GM12878 (cell line): ENCODE measurements around the gene TMEM131L. TPM values are rescaled to one million over a fixed set of nuclear protein-coding genes. Genes with fewer than 3 reads are reported as not detected.

Source experiments
- ATAC-seq: fragments of 200-7000 bp; cut with Tn5 transposase; 3 replicates; pipeline ENCODE4 v1.9.1; 2020; ENCODE audit warnings: mild to moderate bottlenecking, moderate library complexity
- BruUV-seq: library from RNA; stranded (reverse); fragments of 400-500 nt; replicated peaks from 2 replicates; lab custom pipeline; 2021; lab: Mats Ljungman, UMichigan
- CTCF ChIA-PET: fragments of 300-600 bp; sonication (Branson Sonifier 250); formaldehyde crosslinking; extraction: SDS; loops from one replicate; lab custom pipeline; 2021; ENCODE audit warnings: inconsistent platforms; lab: Yijun Ruan, JAX
- POLR2A ChIA-PET: fragments of 350-600 bp; formaldehyde crosslinking; extraction: SDS; loops from one replicate; lab custom pipeline; 2021; ENCODE audit warnings: inconsistent platforms; lab: Charles Lee
- RAD21 ChIA-PET: fragments of 300-600 bp; sonication (Branson Sonifier 250); formaldehyde crosslinking; loops from one replicate; lab custom pipeline; 2023; ENCODE audit warnings: antibody characterized with exemption; ENCODE audit not compliant: unreplicated experiment; lab: Charles Lee
- SMC1A ChIA-PET: fragments of 300-600 bp; sonication (Branson Sonifier 250); formaldehyde crosslinking; loops from one replicate; lab custom pipeline; 2023; ENCODE audit not compliant: unreplicated experiment, uncharacterized antibody; lab: Charles Lee
- DNase-seq: peaks from one replicate; pipeline ENCODE4 v3.0.0-alpha.2; 2011; ENCODE audit warnings: low read depth, low spot score
- FAIRE-seq: peaks from 3 replicates; lab custom pipeline; 2011; peaks lifted over from hg19 to GRCh38; lab: Jason Lieb, UNC
- H2AFZ ChIP-seq: 2 replicates; pipeline ENCODE4 v1.6.0; 2011; ENCODE audit warnings: low read depth, low read length, control low read depth; ENCODE audit not compliant: control insufficient read depth
- H3K27ac ChIP-seq: 2 replicates; pipeline ENCODE4 v1.5.1; 2011; ENCODE audit warnings: control low read depth; ENCODE audit not compliant: control insufficient read depth, insufficient read depth
- H3K27me3 ChIP-seq, 2 experiments: replicated peaks in 1 of 2; 2 replicates each; pipeline versions ENCODE4 v1.6.0 to v1.6.1; 2011; ENCODE audit warnings: low read length in 1 of 2; ENCODE audit not compliant: control insufficient read depth in 2 of 2, insufficient read depth in 2 of 2
- H3K36me3 ChIP-seq, 2 experiments: 2 replicates each; pipeline ENCODE4 v1.5.1; 2011; ENCODE audit warnings: low read length in 1 of 2; ENCODE audit not compliant: control insufficient read depth in 2 of 2, insufficient read depth in 2 of 2
- H3K4me1 ChIP-seq: 2 replicates; pipeline ENCODE4 v1.6.1; 2011; ENCODE audit warnings: mild to moderate bottlenecking, low read length, moderate library complexity, mixed read lengths; ENCODE audit not compliant: control insufficient read depth, insufficient read depth
- H3K4me2 ChIP-seq: 2 replicates; pipeline ENCODE4 v1.6.0; 2011; ENCODE audit warnings: control low read depth; ENCODE audit not compliant: control insufficient read depth, insufficient read depth
- H3K4me3 ChIP-seq: fragments of 200-600 bp; sonication (generic); 2 replicates; pipeline ENCODE4 v1.5.1; 2016
- H3K79me2 ChIP-seq: 2 replicates; pipeline ENCODE4 v1.6.0; 2011; ENCODE audit warnings: low read length; ENCODE audit not compliant: control insufficient read depth, insufficient read depth
- H3K9ac ChIP-seq: 2 replicates; pipeline ENCODE4 v1.8.0; 2011; ENCODE audit warnings: low read length, control low read depth, mixed read lengths; ENCODE audit not compliant: control insufficient read depth, insufficient read depth
- H3K9me3 ChIP-seq: replicated peaks from 3 replicates; pipeline ENCODE4 v1.5.1; 2011; ENCODE audit warnings: mild to moderate bottlenecking, low read length; ENCODE audit not compliant: control insufficient read depth, insufficient read depth
- H4K20me1 ChIP-seq: 2 replicates; pipeline ENCODE4 v1.6.0; 2011; ENCODE audit not compliant: control insufficient read depth, insufficient read depth
- ATF7 ChIP-seq: fragments of 450-650 bp; IDR thresholded peaks from 2 replicates; pipeline ENCODE4 v1.6.1; 2016; ENCODE audit warnings: low read depth, mild to moderate bottlenecking
- BRCA1 ChIP-seq: IDR thresholded peaks from 2 replicates; pipeline ENCODE4 v1.6.1; 2011; ENCODE audit warnings: low read depth, low read length, improper control_type of control experiment
- CBFB ChIP-seq: IDR thresholded peaks from 2 replicates; pipeline ENCODE4 v1.6.1; 2016; ENCODE audit warnings: antibody characterized with exemption, low read depth
- CBX3 ChIP-seq: fragments of 200-600 bp; sonication (generic); IDR thresholded peaks from 2 replicates; pipeline ENCODE4 v1.6.1; 2016; ENCODE audit warnings: low read depth, borderline replicate concordance
- CEBPZ ChIP-seq: fragments of 150-350 bp; IDR thresholded peaks from 2 replicates; pipeline ENCODE4 v1.6.1; 2016; ENCODE audit warnings: low read depth, low read length
- HSF1 ChIP-seq: fragments of 150-350 bp; IDR thresholded peaks from 2 replicates; pipeline ENCODE4 v1.6.1; 2014; ENCODE audit warnings: mild to moderate bottlenecking, low read depth, low read length
- MYB ChIP-seq: fragments of 150-350 bp; IDR thresholded peaks from 2 replicates; pipeline ENCODE4 v1.6.1; 2014; ENCODE audit warnings: mild to moderate bottlenecking, low read depth, low read length, borderline replicate concordance
- NFXL1 ChIP-seq: fragments of 450-650 bp; IDR thresholded peaks from 2 replicates; pipeline ENCODE4 v1.6.1; 2017; ENCODE audit warnings: antibody characterized with exemption, mild to moderate bottlenecking, borderline replicate concordance
- NR2F1 ChIP-seq: fragments of 450-650 bp; conservative IDR thresholded peaks from 2 replicates; pipeline ENCODE4 v1.6.1; 2017; ENCODE audit warnings: mild to moderate bottlenecking
- POLR2AphosphoS2 ChIP-seq: IDR thresholded peaks from 2 replicates; pipeline ENCODE4 v1.6.1; 2011; ENCODE audit warnings: low read depth, mild to moderate bottlenecking, low read length, improper control_type of control experiment, moderate library complexity
- RAD21 ChIP-seq: IDR thresholded peaks from 2 replicates; pipeline ENCODE4 v1.6.1; 2011; ENCODE audit warnings: mild to moderate bottlenecking, low read depth, low read length, moderate library complexity; ENCODE audit not compliant: insufficient read depth
- RFX5 ChIP-seq: IDR thresholded peaks from 2 replicates; pipeline ENCODE4 v1.6.1; 2011; ENCODE audit warnings: low read depth, low read length, improper control_type of control experiment
- SRF ChIP-seq, 2 experiments: IDR thresholded peaks; 2 replicates each; pipeline ENCODE4 v1.6.1; 2011; ENCODE audit warnings: low read depth in 2 of 2, low read length in 2 of 2, mild to moderate bottlenecking in 1 of 2, moderate library complexity in 1 of 2
- SUPT20H ChIP-seq: IDR thresholded peaks from 2 replicates; pipeline ENCODE4 v1.6.1; 2011; ENCODE audit warnings: low read depth, mild to moderate bottlenecking, low read length, moderate library complexity, borderline replicate concordance; ENCODE audit not compliant: control insufficient read depth
- ZNF207 ChIP-seq: fragments of 450-650 bp; IDR thresholded peaks from 2 replicates; pipeline ENCODE4 v1.6.1; 2014; ENCODE audit warnings: antibody characterized with exemption, mild to moderate bottlenecking, borderline replicate concordance
- WGBS: methylation state at CpG from one replicate; pipeline ENCODE4 v1.1.6; 2016; ENCODE audit warnings: low lambda C conversion rate; ENCODE audit not compliant: insufficient replicate concordance, insufficient coverage; ENCODE audit errors: missing lambda C conversion rate; 5-methylcytosine and 5-hydroxymethylcytosine counted together
- in situ Hi-C: fragments of 300-500 bp; cut with MboI; formaldehyde crosslinking; loops from 9 replicates; pipeline ENCODE4 v1.14.3; 2018; ENCODE audit warnings: mixed read lengths
- intact Hi-C: fragments of 100-400 bp; cut with micrococcal nuclease; formaldehyde crosslinking; loops from one replicate; pipeline ENCODE4 v1.14.2; 2022; ENCODE audit not compliant: unreplicated experiment
- polyA plus RNA-seq, 11 experiments: library from polyadenylated mRNA; depleted of rRNA in 4 of 11; unstranded in 6 of 11; stranded (reverse) in 5 of 11; fragments of >200 nt; fragmentation: Nextera tagmentation in 4 of 11; fragmentation: Illumina TruSeq in 1 of 11; extraction: Ambion mirVana in 4 of 11; extraction: Trizol in 1 of 11; gene quantifications; 1 replicate in 1 of 11; 2 replicates in 10 of 11; pipeline versions ENCODE4 v1.2.1 to v1.2.3, GENCODE V29; 2011 to 2016; ENCODE audit warnings: inconsistent platforms in 2 of 11, missing spikeins in 2 of 11, low read depth in 1 of 11
- total RNA-seq, 4 experiments: library from RNA; depleted of rRNA in 3 of 4; stranded (reverse); fragments of >200 nt in 3 of 4; fragmentation: Illumina TruSeq in 1 of 4; extraction: Trizol in 1 of 4; gene quantifications; 2 replicates each; pipeline versions ENCODE4 v1.2.1 to v1.2.3, GENCODE V29; 2013 to 2021
- TF ChIP-seq, protein P1 (sequence below): fragments of 450-650 bp; formaldehyde crosslinking; IDR thresholded peaks from 2 replicates; pipeline ENCODE4 v1.4.0; 2020; ENCODE audit warnings: mild to moderate bottlenecking, moderate library complexity

Gene TMEM131L
- total and polyA plus RNA-seq, 10 of the 15 experiments (the other 5 are each of a cell fraction or from before 2014, with no cell fraction given): 8.5 to 101 (median 74.4) TPM

DNA sequence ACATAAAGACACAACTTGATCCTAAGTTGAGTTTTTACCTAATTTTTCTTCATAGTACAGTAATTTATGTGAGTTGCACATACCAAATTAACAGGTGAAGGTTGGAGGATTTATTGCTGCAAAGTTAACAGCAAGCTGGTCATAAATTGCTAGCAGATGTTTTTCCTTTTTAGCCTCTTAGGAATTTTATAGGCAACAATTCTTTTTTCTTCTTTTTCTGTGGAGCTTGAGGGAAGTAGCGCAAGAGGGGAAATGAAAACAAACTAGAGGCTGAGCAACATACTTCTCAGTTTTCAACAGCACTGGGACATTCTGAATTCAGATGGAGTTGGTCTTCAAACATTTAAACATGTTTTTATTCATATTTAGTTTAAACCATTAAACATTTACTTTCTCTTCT lies 154.2 kb downstream of the TMEM131L start:
- Histone ChIP-seq H3K27ac (no peak overlapping the region), H2AFZ (no peak overlapping the region), H3K4me1 (no peaks in the 10 kb centered on the region), H3K79me2 (no peaks in the 10 kb centered on the region; the same call in 1 of the 2 replicates), H3K36me3 (peaks cover 37 to 54% of the 10 kb centered on the region in 2 experiments), H3K4me2 (no peak overlapping the region), H4K20me1 (peaks cover 9% of the 10 kb centered on the region; the same call in 1 of the 2 replicates), H3K9ac (no peak overlapping the region), H3K9me3 (no peaks in the 10 kb centered on the region), H3K27me3 (no peaks in the 10 kb centered on the region), H3K4me3 (no peak overlapping the region)
- in situ Hi-C loops (no loop called here), intact Hi-C loops (no loop called here)
- RAD21 ChIA-PET: no interaction called here
- no TSS peak for BruUV-seq
- SMC1A ChIA-PET: no interaction called here
- DNase-seq (no peak), FAIRE-seq (no peak), ATAC-seq (no peak)
- POLR2A ChIA-PET: no interaction called here
- CTCF ChIA-PET: interaction anchor here (1.1 to 1.5 kb wide), 2 partner anchors 23 to 130 kb away, joined by 3 to 5 read pairs; no protein-coding TSS in a partner anchor
- WGBS: 88% methylated on average over 1 of the region's 1 CpG
- TF ChIP-seq CEBPZ: no peak
- TF ChIP-seq ATF7: no peak
- no peak for TF ChIP-seq SUPT20H
- no peak for TF ChIP-seq RAD21
- TF ChIP-seq ZNF207: no peak
- no peak for TF ChIP-seq POLR2AphosphoS2
- TF ChIP-seq NFXL1: no peak
- no peak for TF ChIP-seq CBFB
- no peak for TF ChIP-seq HSF1
- no peak for TF ChIP-seq SRF (IDR thresholded peaks at IDR 0.05; ENCODE audit: low read depth in 2 of 2, low read length in 2 of 2)
- TF ChIP-seq RFX5: no peak
- no peak for TF ChIP-seq CBX3
- no peak for TF ChIP-seq NR2F1
- TF ChIP-seq, protein P1, sequence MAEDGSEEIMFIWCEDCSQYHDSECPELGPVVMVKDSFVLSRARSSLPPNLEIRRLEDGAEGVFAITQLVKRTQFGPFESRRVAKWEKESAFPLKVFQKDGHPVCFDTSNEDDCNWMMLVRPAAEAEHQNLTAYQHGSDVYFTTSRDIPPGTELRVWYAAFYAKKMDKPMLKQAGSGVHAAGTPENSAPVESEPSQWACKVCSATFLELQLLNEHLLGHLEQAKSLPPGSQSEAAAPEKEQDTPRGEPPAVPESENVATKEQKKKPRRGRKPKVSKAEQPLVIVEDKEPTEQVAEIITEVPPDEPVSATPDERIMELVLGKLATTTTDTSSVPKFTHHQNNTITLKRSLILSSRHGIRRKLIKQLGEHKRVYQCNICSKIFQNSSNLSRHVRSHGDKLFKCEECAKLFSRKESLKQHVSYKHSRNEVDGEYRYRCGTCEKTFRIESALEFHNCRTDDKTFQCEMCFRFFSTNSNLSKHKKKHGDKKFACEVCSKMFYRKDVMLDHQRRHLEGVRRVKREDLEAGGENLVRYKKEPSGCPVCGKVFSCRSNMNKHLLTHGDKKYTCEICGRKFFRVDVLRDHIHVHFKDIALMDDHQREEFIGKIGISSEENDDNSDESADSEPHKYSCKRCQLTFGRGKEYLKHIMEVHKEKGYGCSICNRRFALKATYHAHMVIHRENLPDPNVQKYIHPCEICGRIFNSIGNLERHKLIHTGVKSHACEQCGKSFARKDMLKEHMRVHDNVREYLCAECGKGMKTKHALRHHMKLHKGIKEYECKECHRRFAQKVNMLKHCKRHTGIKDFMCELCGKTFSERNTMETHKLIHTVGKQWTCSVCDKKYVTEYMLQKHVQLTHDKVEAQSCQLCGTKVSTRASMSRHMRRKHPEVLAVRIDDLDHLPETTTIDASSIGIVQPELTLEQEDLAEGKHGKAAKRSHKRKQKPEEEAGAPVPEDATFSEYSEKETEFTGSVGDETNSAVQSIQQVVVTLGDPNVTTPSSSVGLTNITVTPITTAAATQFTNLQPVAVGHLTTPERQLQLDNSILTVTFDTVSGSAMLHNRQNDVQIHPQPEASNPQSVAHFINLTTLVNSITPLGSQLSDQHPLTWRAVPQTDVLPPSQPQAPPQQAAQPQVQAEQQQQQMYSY: no peak
- TF ChIP-seq BRCA1: no peak
- no peak for TF ChIP-seq MYB
